HG02852 (cell line): ENCODE measurements around the gene STX12.
A peak's percentile ranks its signal among the peaks of the same experiment; 100 is the strongest.
"Not testable (repeated sequence)": the region's sequence is repeated elsewhere in the genome, so short reads cannot be mapped to it uniquely, and the experiment has no call there.

Source experiments
- ATAC-seq: cut with Tn5 transposase; IDR thresholded peaks from one replicate; pipeline ENCODE4 v1.9.1; 2021; ENCODE audit warnings: mild to moderate bottlenecking, moderate library complexity; ENCODE audit not compliant: unreplicated experiment

STX12 gene

DNA sequence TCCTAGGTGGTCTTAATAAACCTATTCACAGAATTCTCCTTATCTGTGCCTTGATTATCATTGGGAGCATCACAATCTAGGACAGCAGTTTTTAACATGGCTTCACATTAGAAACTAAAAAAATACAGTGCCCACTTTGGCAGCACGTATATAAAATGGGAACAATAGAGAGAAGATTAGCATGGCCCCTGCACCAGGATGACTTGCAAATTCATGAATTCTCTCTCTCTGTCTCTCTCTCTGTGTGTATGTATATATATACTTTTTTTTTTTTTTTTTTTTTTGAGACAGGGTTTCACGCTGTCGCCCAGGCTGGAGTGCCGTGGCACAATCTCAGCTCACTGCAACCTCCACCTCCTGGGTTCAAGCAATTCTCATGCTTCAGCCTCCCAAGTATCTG lies 51.4 kb downstream of the STX12 start:
- no peak for ATAC-seq

DNA sequence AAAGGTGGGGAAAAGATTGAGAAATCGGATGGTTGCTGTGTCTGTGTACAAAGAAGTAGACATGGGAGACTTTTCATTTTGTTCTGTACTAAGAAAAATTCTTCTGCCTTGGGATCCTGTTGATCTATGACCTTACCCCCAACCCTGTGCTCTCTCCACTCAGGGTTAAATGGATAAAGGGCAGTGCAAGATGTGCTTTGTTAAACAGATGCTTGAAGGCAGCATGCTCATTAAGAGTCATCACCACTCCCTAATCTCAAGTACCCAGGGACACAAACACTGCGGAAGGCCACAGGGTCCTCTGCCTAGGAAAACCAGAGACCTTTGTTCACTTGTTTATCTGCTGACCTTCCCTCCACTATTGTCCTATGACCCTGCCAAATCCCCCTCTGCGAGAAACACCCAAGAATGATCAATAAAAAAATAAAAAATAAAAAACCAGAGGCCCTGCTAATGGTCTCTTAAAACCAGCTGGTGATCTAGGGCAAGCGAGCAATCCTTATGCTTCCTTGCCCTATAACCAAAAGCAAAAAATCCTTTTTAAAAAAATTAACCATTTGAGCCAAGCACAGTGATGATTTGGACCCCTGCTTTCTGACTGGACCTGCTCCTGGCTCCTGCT lies 56.4 kb downstream of the STX12 start:
- ATAC-seq = not testable (repeated sequence)

DNA sequence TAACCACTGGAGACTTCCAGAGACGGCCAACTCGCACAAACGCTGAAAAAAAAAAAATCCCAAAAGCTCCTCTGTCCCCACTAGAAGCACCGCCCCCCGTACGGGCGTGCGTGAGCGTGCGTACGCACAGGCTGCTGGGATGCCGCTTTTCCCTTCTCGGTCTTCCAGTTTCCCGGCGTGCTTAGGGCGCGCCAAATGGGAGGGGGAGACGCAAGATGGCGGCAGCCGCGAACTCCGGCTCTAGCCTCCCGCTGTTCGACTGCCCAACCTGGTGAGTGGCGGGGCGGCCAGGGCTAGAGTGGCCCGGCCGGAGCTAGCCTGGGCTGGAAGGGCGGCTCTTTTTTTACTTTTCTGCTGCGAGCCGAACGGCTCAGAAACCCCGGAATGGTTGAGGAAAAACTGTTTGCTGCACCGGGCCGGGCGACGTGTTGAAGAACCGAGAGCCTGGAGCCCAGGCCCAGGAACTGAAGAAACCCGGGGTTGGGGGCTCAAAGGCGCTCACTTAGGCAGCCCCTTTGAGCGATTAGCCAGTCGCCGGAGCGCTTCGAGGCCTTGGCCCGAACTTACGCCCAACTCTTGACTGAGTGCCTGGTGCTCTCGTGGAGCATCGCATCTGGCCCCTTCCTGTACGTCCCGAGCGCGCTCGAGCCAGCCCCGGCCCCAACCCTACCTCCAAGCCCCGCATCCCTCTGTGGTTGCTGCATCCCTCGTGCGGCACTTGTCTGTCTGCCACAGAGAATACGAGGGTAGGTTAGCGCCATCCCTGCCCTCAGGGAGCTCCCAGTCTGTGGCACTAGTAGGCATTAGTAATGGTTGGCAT lies 57.8 kb downstream of the STX12 start, which contains the start of gene PPP1R8:
Gene PPP1R8 (plus strand): TSS at position 162 of the 820 bp plus-strand sequence. CDS start 54 bp downstream, at position 216.
- ATAC-seq = peak; percentile 96

DNA sequence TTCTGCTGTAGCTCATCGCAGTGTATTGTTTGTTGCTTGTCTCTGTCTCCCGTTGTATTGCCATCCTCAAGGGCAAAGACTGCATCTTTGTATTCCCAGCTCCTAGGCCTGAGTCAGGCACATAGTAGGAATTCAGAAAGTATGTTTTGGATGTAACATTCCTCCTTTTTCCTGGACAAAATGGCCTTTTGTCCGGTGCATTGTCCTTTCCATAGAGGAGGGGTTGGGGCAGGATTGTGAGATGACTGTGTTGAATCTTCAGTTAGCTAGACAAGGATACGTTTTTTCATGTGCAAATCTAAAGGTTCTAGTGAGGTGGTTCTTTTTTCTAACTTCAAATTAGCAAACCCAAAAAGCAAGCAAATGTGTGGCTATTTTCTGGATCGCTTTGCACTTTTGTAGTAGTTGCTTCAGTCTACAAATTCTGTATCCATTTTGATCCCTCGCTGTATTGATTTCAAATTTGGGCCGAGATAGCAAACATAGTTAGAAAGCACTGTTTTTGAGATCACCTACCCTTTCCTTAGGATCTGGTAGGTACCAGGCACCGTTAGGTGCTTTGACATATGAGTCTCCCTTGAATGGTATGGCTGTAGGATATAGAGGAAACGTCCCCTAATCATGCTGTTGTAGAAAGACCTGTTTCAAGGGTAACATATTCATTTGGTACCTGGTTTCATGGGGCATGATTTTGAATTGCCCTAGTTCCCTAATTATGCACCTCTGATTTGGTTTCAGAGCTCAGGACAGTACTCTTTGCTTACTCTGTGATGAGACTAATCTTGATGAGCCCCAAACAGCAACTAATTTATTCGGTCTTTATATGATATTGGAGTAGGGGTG lies 58.8 kb downstream of the STX12 start:
- ATAC-seq = no peak

DNA sequence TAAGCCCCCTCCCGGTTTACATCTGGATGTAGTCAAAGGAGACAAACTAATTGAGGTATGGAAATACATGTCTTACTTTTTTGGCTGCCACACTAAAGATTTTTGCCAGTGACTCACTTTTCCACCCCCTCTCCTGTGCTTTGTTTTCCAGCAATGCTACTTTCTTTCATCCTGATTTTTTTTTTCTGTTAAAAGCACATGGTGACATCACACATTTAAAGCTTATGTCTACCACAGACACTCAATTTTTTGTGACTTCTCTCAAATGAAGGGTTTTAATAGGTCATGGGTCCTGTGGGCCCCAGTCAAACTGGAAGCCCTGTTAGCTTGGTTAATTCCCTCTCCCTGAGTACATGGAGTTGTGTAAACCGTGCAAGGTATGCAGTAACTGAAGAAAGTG lies 59.7 kb downstream of the STX12 start:
- ATAC-seq = no peak

DNA sequence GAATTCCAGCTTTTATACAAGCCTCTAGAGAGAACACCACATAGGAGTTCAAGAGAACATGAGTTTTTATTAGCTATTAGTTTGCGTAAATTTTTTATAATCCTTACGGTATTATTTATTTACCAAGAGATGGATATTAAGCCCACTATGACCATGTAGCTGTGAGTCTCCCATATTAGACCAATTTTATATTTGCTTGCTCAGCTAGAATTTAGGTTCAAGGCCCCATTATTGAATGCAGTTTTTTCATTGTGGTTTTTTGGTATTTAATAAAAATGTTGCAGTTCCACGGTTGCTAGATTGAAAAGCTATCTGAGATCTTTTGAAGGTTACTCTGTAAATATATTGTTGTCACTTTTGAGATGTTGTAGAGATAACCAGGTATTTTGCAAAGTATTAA lies 60.5 kb downstream of the STX12 start:
- ATAC-seq = no peak

DNA sequence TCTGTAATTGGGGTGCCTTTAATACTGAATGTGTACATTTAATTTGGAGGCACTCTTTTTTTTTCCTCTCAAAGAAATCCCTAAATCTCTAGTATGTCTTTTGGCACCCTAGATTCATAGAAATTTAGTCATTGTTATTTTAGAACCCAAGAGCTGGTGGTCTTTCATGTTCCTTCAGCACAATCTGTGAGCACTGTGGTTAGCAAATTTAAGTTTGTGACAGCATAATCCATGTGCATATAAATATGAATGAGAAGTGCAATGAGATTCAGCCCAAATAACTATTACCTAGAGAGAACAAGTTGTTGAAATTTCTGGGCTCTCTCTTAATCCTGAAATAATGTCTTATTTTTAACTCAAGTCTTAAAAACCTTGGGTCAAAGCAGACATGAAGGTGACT lies 62.0 kb downstream of the STX12 start:
- ATAC-seq = no peak

DNA sequence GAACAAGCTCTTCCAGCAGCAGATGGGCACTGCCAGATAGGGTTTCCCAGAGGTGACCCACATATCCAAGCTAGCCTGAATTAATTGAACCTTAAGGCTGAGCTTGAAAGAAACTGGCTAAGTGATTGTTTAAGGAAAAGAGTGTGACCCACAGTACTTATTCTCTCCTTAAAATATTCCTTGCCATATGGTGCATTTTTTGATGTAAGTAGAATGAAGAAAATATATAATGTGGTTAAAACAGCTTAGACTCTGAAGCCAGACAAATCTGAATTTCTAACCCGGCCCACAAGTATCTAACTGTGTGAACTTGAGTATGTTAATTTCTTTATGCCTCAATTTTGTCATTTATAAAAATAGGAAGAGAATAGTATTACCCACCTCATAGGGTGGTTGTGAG lies 62.5 kb downstream of the STX12 start:
- ATAC-seq = no peak

DNA sequence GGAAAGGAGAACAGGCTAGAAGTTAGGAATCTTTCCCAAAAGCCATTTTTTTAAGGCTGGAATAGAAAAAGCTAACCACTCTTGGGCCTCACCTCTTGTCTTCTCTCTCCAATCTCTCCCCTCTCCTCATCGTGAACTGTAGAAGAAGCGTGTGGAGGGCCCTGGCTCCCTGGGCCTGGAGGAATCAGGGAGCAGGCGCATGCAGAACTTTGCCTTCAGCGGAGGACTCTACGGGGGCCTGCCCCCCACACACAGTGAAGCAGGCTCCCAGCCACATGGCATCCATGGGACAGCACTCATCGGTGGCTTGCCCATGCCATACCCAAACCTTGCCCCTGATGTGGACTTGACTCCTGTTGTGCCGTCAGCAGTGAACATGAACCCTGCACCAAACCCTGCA lies 76.9 kb downstream of the STX12 start:
- ATAC-seq = no peak

DNA sequence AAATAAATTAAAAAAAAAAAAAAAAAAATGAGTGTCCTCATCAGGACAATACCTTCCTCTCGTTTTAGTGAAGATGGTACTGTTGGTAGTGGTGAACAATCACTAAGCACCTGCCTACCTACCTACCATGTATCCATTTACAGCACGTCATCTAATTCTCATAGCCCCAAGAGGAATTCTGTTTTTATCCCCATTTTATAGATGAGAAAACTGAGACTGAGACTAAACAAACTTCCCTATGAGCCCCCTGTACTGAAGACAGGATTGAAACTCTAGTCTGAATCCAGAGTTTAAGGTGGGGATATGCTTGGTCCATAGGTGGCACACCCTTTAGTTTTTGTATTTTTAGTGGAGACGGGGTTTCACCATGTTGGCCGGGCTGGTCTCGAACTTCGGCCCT lies 82.1 kb downstream of the STX12 start:
- no peak for ATAC-seq

DNA sequence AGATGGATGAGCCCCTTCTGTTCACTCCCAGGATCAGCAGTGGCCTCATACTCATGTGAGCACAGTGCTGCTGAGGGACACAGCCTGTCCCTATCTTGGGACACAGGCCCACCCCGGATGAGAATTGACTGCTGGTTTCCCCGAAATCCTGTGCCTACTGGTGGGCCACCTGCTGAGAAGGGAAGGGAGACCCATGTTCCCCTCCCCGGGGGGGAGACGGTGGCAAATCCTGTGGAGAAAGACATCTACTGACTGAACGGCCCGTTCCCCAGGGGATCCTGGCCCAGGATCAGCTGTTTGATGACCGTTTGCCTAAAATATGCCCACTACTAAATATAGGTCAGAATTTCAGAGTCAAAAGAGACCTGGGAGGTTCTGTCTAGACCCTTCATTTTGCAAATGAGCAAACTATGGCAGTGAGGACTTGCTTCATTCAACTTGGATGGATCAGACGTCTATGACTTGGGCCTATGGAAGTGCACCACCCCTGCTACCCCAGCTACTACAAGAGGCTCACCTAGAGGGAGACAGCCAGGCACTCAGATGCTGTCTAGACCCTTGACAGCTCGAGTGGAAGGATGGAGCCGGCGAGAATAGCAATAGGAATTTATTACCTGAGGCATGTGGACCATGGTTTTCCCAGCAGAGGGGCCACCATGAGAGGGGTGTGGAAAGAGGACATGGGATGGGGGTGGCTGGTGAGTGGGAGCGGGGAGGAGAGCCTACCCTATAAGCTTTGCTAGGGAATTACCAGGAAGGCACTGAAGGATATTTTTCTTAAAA lies 83.7 kb downstream of the STX12 start:
- ATAC-seq = no peak

DNA sequence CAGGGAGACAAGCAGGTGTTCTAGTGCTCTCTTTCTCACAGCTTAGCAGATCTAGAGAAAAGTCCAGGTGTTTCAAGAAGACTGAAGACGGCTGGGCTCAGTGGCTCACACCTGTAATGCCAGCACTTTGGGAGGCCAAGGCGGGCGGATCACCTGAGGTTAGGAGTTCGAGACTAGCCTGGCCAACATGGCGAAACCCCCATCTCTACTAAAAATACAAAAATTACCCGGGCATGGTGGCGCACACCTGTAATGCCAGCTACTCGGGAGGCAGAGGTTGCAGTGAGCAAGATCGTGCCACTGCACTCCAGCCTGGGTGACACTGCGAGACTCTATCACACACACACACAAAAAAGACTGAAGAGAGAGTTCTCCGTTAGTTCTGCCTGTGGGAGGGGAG lies 84.5 kb downstream of the STX12 start:
- ATAC-seq = not testable (repeated sequence)

DNA sequence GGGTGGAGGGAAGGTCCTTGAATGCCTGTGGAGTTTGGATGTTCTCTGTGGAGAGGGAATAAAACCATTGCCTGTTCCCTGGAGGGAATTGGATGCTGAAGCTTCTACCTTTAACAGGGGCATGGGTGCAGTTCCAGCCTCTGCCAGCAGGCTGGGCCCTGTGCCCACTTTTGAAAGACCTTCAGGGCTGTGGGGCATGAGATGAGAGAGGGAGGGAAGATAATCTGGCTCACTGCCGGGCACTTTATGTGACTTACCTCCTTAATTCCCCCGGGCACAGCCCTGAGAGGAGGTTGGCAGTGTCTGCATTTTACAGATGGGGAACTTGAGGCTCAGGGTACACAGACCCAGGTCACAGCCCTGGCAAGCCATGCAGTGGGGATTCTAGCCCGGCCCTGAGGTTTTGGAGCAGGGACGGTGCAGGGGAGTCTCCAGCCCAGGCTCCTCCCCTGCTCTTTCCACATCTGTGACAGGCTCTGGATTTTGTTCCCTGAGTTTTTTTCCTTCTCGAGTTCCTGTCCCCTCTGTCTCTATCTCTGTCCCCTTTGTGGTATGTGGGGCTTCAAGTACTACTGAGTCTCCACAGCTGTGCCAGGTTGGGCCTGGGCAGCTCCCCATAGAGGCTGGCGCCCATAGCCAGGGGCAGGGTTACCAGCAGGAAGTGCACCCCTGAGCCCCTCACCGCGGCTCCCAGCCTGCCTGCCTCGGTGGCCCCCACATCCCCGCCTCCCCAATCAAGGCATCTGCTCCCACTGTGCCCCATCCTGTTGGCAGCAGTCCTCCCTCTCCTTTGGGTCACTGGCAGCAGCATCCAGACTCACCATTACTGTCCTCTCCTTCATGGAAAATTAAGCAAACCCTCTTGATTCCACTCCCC lies 85.3 kb downstream of the STX12 start:
- no peak for ATAC-seq

DNA sequence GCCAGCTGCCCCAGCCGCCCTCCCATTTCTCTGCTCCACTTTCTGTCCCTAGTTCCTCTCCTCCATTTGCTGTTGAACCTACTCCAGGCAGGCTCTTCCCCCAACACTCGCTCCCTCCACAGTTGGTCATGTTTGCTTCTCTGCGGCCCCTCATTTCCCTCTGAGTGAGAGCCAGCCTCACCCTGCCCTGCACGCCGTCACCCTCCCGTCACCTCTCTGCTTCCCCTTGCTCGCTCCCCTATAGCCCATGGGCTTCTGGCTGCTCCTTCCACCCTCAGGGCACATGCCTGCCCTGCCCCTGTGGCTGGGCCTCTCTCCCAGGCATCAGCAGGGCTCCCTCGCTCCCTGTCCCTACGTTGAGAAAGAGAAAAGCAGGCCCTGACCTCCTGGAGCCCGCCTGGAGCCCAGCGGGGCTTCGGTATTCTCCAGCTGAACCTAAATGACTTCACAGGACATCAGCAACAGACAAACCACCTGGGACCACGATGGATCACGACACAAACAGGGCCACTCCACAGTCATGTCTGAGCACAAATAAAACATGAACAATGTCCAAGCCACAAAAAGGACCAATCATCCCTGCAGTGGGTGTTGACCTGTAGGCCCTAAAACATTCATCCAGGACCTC lies 86.0 kb downstream of the STX12 start:
- ATAC-seq = no peak

DNA sequence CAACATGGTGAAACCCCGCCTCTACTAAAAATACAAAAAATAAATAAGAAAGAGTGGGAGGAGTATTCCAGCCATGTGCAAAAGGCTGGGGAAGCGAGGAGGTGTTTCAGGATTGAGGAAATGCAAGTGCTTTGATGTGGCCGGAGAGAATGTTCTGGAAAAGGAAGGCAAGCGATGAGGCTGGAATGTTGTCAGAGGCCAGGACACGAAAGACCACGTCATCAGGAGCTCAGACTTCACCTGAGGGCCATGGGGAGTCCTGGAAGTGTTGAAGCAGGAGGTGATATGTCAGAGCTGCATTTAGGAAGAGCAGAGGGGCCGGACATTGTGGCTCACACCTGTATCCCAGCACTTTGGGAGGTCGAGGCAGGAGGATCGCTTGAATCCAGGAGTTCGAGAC lies 88.4 kb downstream of the STX12 start:
- no peak for ATAC-seq

DNA sequence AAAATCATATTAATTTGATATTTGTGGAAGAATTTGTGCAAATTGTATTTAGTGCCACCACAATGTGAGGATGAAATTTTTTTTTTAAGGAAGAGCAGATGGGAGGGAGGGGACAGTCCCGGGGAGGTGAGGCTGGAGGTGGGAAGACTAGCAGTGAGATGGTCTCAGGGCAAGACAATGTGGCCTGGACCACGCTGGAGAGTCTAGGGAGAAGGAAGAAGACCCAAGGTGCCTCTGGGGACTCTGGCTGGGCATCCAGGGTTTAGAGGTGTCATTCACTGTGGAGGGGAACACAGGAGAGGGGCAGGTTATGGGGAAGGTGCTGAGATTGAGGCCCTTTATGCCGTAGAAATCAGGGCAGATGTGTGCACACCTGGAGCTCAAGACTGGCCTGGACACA lies 89.0 kb downstream of the STX12 start:
- ATAC-seq = no peak

DNA sequence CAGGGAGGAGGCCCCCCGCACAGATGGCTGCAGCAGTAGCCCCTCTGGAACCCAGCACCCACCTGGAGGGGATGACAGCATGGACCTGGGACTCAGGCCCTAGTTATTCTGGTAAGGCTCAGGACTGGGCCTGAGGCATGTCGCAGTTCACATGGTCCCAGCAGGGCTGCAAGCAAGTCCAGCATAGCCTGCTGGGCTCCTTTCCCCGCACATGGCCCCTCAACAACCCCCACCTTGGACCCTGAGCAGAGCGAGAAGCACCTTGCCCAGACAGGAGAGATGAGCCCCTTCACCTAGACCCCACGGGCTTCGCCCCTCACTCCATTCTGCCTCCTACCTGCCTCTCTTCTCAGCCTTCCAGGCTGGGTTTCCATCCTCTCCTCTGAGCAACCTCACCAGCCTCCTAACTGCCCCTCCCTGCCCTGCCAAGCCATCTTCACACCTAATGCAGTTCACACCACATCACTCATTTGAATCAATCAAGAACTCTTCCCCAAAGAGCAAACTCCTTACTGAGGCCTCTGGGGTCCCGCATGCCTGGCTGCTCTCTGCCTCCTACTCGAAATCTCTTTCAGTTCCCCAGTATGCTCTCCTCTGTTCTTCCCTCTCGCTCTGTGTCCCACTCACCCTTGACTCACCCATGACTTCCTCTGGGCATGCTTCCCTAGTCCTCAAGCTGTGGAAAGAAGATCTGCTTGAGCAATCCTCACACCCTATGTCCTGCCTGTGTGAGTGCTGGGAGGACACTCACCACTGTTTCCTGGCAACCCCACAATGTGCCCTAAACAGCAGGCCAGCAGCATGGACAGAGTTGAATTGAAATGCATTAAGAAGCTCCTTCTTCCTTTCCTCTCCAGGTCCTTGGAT lies 89.9 kb downstream of the STX12 start:
- ATAC-seq = no peak

DNA sequence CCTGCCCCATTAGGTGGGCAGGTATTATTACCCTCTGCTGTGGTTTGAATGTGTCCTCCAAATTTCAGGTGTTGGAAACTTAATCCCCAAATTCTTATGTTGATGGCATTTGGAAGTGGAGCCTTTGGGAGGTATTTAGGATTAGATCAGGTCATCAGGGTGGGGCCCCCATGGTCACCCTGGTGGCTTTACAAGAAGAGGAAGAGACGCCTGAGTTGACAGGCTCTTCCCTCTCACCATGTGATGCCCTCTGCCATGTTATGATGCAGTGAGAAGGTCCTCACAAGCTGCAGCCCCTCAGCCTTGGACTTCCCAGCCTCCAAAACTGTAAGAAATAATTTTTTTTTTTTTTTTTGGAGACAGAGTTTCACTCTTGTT lies 90.5 kb downstream of the STX12 start:
- no peak for ATAC-seq
